Tongue (tissue), 3 donors: Measurements from ENCODE around the gene FMO1. TPM values are rescaled to one million over a fixed set of nuclear protein-coding genes. Genes with fewer than 3 reads are reported as not detected.
"Not testable (repeated sequence)": the region's sequence is repeated elsewhere in the genome, so short reads cannot be mapped to it uniquely, and the experiment has no call there.

Experiments
- DNase-seq: peaks from one replicate; pipeline ENCODE4 v3.0.0-alpha.2; 2015
- small RNA-seq: library from RNA; depleted of rRNA; stranded (forward); fragments of <200 nt; gene quantifications from one replicate; pipeline ENCODE3, GENCODE V24; 2014; ENCODE audit warnings: low replicate concordance
- total RNA-seq: library from RNA; depleted of rRNA; stranded (reverse); fragments of >200 nt; gene quantifications from one replicate; pipeline ENCODE4 v1.2.3, GENCODE V29; 2014

The FMO1 gene
- total RNA-seq, 1 donor from 2014 or later, result 13.1 TPM

GRCh38 chr1:171280599-171280998, 32.3 kb downstream of the FMO1 start:
- no peak for DNase-seq

- no peak for DNase-seq
These were observed 37.9 kb downstream of the FMO1 start for GRCh38 chr1:171286032-171286705.

DNA sequence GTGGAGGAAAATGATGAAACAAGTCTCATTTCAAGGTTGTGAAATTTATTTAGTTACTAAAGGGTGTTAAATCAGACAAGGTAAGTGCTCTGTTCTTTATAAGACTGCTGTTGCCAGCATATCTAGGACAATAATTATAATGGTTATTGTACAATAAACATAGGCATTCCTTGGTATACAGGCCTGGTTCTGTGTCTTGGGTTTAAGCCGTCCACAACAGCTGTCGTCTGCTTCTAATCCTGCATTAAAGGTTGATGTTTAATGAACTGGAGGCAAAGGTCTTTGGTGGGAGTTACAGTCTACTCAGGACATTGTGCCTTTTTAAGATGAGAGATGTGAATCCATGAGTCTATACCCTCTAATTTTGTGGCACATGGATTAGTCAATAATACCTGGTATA, 42.3 kb downstream of the FMO1 start:
- DNase-seq, result no peak

GRCh38 chr1:171292799-171293198, 44.5 kb downstream of the FMO1 start:
- no peak for DNase-seq

- not testable (repeated sequence) for DNase-seq
These were observed 47.1 kb downstream of the FMO1 start for GRCh38 chr1:171295383-171295782.

DNA sequence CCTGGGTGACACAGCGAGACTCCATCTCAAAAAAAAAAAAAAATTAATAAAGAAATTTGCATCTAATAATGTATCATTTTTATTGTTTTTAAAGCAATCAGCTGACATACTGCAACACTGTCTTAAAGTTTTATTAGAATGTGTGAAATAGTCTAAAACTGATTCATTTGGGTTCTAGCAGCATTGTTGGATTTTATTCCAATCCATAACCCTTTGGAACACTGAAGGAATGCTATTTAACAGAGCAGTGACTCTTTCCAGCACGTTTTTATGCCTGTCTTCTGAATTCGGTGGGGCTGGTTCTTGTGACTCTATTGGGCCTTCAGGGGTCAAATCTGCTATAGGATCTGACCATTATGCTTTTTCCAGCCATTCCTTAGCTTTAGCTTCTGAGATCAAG, 47.5 kb downstream of the FMO1 start:
- no peak for DNase-seq

DNA sequence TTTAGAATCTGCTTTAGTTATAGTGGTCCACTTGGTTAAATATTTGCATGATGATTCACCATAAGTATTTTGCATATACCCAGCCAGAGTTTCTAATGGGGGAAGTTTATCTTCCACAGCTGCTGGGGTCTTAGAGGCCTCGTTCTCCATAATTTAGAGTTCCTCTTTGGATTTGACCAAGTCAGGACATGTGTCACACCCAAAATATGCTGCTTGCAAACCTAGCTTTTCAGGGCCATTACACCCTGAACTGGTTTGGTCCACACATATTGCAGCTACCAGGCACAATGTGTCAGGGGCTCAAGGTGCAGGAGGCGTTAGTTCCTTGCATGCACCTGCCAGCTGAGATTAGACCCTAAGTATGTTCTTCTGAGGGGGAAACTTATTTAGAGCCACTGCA, 48.6 kb downstream of the FMO1 start:
- no peak for DNase-seq

DNA sequence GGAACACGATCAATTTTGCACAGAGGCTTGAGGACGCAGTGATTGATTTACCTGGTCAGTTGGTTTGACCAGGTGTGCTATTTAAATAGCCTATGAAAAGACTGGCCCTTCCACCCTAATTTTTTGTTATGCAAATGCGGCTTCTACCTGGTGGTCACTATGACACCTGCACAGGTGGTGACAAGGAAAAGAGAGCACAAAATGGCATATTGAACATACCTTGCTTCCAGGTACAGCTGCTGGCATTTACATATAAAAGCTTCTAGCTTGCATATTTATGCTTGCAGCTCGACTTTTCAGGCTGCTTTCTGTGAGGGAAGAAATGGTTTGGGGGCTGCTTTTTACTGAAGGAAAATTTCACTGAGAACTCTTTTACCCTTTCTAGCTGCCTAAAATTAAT, 50.4 kb downstream of the FMO1 start:
- DNase-seq, result no peak

DNA sequence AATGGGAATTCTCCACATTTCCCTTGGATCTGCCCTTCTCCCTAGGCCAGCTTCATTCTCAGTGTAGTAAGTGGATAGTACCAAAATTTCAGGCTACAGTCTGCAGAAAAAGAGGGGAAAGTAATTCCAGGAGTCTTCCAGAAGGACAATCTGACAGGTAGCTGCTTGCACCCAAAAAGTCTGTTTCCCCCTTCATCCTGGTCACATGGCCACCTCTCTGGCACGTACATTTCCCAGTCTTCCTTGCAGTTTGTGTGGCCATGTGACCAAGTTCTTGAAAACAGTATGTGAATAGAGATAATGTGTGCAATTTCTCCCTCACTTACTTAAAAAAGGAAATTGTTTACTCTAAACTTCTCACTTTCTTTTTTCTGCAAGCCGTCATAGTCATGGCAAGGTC, 51.0 kb downstream of the FMO1 start:
- no peak for DNase-seq

- no peak for DNase-seq
These were observed 52.1 kb downstream of the FMO1 start for GRCh38 chr1:171300401-171300800.

DNA sequence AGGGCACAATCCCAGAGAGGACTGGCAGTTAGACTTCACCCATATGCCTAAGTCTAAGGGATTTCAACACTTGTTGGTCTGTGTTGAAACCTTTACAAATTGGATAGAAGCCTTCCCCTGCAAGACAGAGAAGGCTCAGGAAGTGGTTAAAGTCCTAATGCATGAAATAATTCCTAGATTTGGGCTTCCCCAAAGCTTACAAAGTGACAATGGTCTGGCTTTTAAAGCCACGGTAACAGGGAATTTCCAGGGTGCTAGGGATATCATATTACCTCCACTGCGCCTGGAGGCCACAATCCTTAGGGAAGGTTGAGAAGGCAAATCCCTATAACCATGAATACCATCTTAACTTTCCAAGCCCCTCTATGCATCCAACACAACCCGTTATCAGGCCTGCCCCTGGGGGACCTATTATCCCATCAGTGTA, 62.4 kb downstream of the FMO1 start:
- DNase-seq, result no peak

- DNase-seq, result no peak
These were observed 63.7 kb downstream of the FMO1 start for GRCh38 chr1:171311771-171312558.

- DNase-seq, result no peak
These were observed 65.1 kb downstream of the FMO1 start for GRCh38 chr1:171313319-171313834.

DNA sequence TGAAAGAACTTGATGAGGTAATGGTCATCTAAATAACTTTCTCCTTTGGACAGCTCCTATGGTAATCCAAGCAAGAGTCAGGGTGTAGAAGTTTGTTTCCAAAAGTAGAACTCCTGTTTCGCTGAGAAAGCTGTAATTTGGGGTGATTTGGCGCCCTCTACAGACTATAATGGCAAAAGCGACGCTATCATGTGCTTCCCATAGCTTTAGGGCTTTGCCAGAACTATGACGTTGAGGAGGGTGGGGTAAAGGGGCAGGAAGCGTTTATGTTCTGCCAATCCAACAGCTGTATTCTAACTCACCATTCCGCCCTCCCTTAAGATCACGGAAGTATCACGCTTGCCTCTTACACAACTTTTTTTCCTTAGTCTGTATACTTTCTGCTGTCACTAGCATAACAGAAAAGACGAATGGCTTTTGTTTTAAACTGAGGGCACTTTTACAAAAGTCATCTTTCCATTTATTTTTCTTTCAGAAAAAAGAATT, 65.6 kb downstream of the FMO1 start, which contains the start of gene FMO4:
Gene FMO4 (plus strand): TSS at position 349 of the 486 bp plus-strand sequence. CDS start 5,643 bp downstream, outside the sequence.
- peak; percentile 100 for DNase-seq

- no peak for DNase-seq
These were observed 81.0 kb downstream of the FMO1 start for GRCh38 chr1:171329251-171329650.

DNA sequence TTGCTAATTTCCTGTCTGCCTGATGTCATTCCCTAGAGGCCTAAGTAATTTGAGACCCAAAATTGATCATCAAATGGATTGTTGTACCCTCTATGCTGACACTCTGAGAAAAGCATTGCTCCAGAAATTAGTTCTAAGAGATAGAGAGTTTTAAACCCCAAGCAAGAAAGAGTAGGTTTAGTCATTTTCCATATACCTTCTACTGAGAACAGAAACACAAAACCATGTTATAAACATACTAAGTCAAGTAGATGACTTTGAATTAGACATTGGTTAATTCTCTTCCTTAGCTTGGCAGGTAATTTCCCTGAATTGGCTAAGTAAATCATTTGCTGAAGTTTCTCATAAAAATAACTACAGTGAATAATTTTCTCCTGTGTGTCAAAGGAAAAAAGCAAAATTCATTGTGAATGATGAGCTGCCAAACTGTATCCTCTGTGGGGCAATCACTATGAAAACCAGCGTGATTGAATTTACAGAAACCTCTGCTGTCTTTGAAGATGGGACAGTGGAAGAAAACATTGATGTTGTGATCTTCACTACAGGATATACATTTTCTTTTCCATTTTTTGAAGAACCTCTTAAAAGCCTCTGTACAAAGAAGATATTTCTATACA, 85.8 kb downstream of the FMO1 start:
- peak; percentile 15 for DNase-seq

Small RNA genes lying within 50 kb of the gene (small RNA-seq; reads per million reads assigned to genes)
- gene RF00019, result not detected

Other genes starting within 250 kb of the FMO1 start
- gene FMO3, start 157.6 kb upstream of the FMO1 start, total RNA-seq, result not detected
- gene FMO2, start 63.2 kb upstream of the FMO1 start, total RNA-seq, result 2.6 TPM
- gene FMO4, start 65.7 kb downstream of the FMO1 start, total RNA-seq, result 10.2 TPM
- gene PRRC2C, start 237.0 kb downstream of the FMO1 start, total RNA-seq, result 56.3 TPM